ENCODE data around the gene ADGRL1.
"Not testable (repeated sequence)": the region's sequence is repeated elsewhere in the genome, so short reads cannot be mapped to it uniquely, and the experiment has no call there.

The ADGRL1 gene

GRCh38 chr19:14161305-14161704 is 44.7 kb downstream of the ADGRL1 start:
- DNase-seq (ENCODE audit: low spot score), result peak; percentile 14

GRCh38 chr19:14160017-14160703 is 45.8 kb downstream of the ADGRL1 start:
- peak; percentile 8 for DNase-seq (ENCODE audit: low spot score)

GRCh38 chr19:14159059-14159458 is 46.9 kb downstream of the ADGRL1 start:
- peak; percentile 7 for DNase-seq (ENCODE audit: low spot score)

GRCh38 chr19:14158276-14159023 is 47.5 kb downstream of the ADGRL1 start:
- DNase-seq (ENCODE audit: low spot score), result peak; percentile 9

- DNase-seq (ENCODE audit: low spot score), result peak; percentile 8
Measured at GRCh38 chr19:14156971-14157717, 48.8 kb downstream of the ADGRL1 start.

- DNase-seq (ENCODE audit: low spot score), result peak; percentile 8
Measured at GRCh38 chr19:14156122-14156521, 49.8 kb downstream of the ADGRL1 start.

- peak; percentile 8 for DNase-seq (ENCODE audit: low spot score)
Measured at GRCh38 chr19:14155371-14155770, 50.6 kb downstream of the ADGRL1 start.

GRCh38 chr19:14152713-14153112 is 53.3 kb downstream of the ADGRL1 start:
- DNase-seq (ENCODE audit: low spot score), result no peak

GRCh38 chr19:14150770-14151661 is 55.0 kb downstream of the ADGRL1 start:
- DNase-seq (ENCODE audit: low spot score), result peak; percentile 28

GRCh38 chr19:14150041-14150769 is 55.8 kb downstream of the ADGRL1 start:
- peak; percentile 53 for DNase-seq (ENCODE audit: low spot score)

- DNase-seq (ENCODE audit: low spot score), result peak; percentile 45
Measured at GRCh38 chr19:14149509-14149994, 56.4 kb downstream of the ADGRL1 start.

GRCh38 chr19:14148751-14149410 is 57.1 kb downstream of the ADGRL1 start:
- DNase-seq (ENCODE audit: low spot score), result peak; percentile 55

- DNase-seq (ENCODE audit: low spot score), result peak; percentile 86
Measured at GRCh38 chr19:14147797-14148605, 58.0 kb downstream of the ADGRL1 start.

GRCh38 chr19:14146789-14147216 is 59.2 kb downstream of the ADGRL1 start:
- peak; percentile 12 for DNase-seq (ENCODE audit: low spot score)

GRCh38 chr19:14146169-14146568 is 59.8 kb downstream of the ADGRL1 start:
- not testable (repeated sequence) for DNase-seq (ENCODE audit: low spot score)

- DNase-seq (ENCODE audit: low spot score), result no peak
Measured at GRCh38 chr19:14145381-14145780, 60.6 kb downstream of the ADGRL1 start.

- no peak for DNase-seq (ENCODE audit: low spot score)
Measured at GRCh38 chr19:14142262-14143190, 63.4 kb downstream of the ADGRL1 start.

- DNase-seq (ENCODE audit: low spot score), result no peak
Measured at GRCh38 chr19:14141041-14141440, 64.9 kb downstream of the ADGRL1 start.
